K562 (cell line): ENCODE data around the gene KRTAP2-3. TPM values are rescaled to one million over a fixed set of nuclear protein-coding genes. Genes with fewer than 3 reads are reported as not detected.
A peak's percentile ranks its signal among the peaks of the same experiment; 100 is the strongest.

Experiments used
- E2F3 ChIP-seq: fragments of 250-450 bp; sonication (Bioruptor Pico); IDR thresholded peaks from 2 replicates; pipeline ENCODE4 v1.4.0; 2020; ENCODE audit warnings: mild to moderate bottlenecking
- FOXJ2 ChIP-seq: fragments of 200-800 bp; sonication (Bioruptor generic); IDR thresholded peaks from 2 replicates; pipeline ENCODE4 v1.6.1; 2016; ENCODE audit warnings: missing genetic modification characterization, missing compliant biosample characterization
- GMEB1 ChIP-seq: fragments of 250-450 bp; sonication (Bioruptor Pico); IDR thresholded peaks from 2 replicates; pipeline ENCODE4 v1.4.0; 2020; ENCODE audit warnings: mild to moderate bottlenecking
- KAT2B ChIP-seq: IDR thresholded peaks from one replicate; pipeline ENCODE4 v1.6.1; 2012; ENCODE audit warnings: low read depth, mild to moderate bottlenecking, control low read depth, inconsistent platforms, low read length, moderate library complexity
- MTF1 ChIP-seq: fragments of 250-450 bp; sonication (Bioruptor Pico); IDR thresholded peaks from 2 replicates; pipeline ENCODE4 v1.9.0; 2021; ENCODE audit warnings: moderate library complexity, mild to moderate bottlenecking, inconsistent platforms, borderline replicate concordance
- MYC ChIP-seq, 2 experiments: fragments of 250-450 bp in 1 of 2; sonication (Bioruptor Pico) in 1 of 2; IDR thresholded peaks; 2 replicates each; pipeline versions ENCODE4 v1.5.1 to v1.6.1; 2012 to 2021; ENCODE audit warnings: low read depth in 2 of 2, borderline replicate concordance in 1 of 2, improper control_type of control experiment in 1 of 2, low read length in 1 of 2, mild to moderate bottlenecking in 1 of 2, moderate library complexity in 1 of 2
- PKNOX1 ChIP-seq: fragments of 450-650 bp; IDR thresholded peaks from 2 replicates; pipeline ENCODE4 v1.6.1; 2016
- POLR2AphosphoS5 ChIP-seq: IDR thresholded peaks from 2 replicates; pipeline ENCODE4 v1.6.1; 2011; ENCODE audit warnings: mild to moderate bottlenecking, low read depth, low read length, moderate library complexity; ENCODE audit not compliant: control insufficient read depth, insufficient read depth
- POLR3G ChIP-seq: IDR thresholded peaks from 2 replicates; pipeline ENCODE4 v1.6.1; 2011; ENCODE audit not compliant: insufficient read length, insufficient replicate concordance; ENCODE audit errors: extremely low read depth
- RUNX1 ChIP-seq: sonication (generic); IDR thresholded peaks from 2 replicates; pipeline ENCODE4 v1.6.1; 2016; ENCODE audit warnings: antibody characterized with exemption, low read depth
- SUPT5H ChIP-seq: fragments of 450-650 bp; IDR thresholded peaks from 2 replicates; pipeline ENCODE4 v1.6.1; 2016
- USF2 ChIP-seq: sonication (generic); formaldehyde crosslinking; IDR thresholded peaks from 2 replicates; pipeline ENCODE4 v1.5.0; 2020; ENCODE audit warnings: missing genetic modification reagents
- ZBTB17 ChIP-seq: fragments of 450-650 bp; formaldehyde crosslinking; IDR thresholded peaks from 2 replicates; pipeline ENCODE4 v1.4.0; 2020; ENCODE audit warnings: mild to moderate bottlenecking
- ZC3H11A ChIP-seq: IDR thresholded peaks from 2 replicates; pipeline ENCODE4 v1.6.1; 2012; ENCODE audit warnings: low read depth, low read length, improper control_type of control experiment
- ZFX ChIP-seq: sonication (generic); formaldehyde crosslinking; IDR thresholded peaks from 2 replicates; pipeline ENCODE4 v1.8.0; 2022; ENCODE audit warnings: mild to moderate bottlenecking, missing genetic modification reagents, moderate library complexity
- ZNF41 ChIP-seq: fragments of 250-450 bp; sonication (Bioruptor Pico); conservative IDR thresholded peaks from 2 replicates; pipeline ENCODE4 v1.4.0; 2020; ENCODE audit warnings: mild to moderate bottlenecking
- ZNF699 ChIP-seq: fragments of 250-450 bp; sonication (Bioruptor Pico); IDR thresholded peaks from 2 replicates; pipeline ENCODE4 v1.8.0; 2021; ENCODE audit warnings: mild to moderate bottlenecking, moderate library complexity; ENCODE audit not compliant: insufficient replicate concordance
- polyA plus RNA-seq, 8 experiments: library from polyadenylated mRNA; depleted of rRNA in 4 of 8; stranded (reverse) in 5 of 8; unstranded in 3 of 8; fragments of >200 nt; fragmentation: Nextera tagmentation in 2 of 8; fragmentation: Illumina TruSeq in 1 of 8; extraction: Ambion mirVana in 2 of 8; extraction: Trizol in 1 of 8; gene quantifications; 2 replicates each; pipeline versions ENCODE4 v1.2.1 to v1.2.3, GENCODE V29; 2011 to 2014; ENCODE audit warnings: inconsistent platforms in 1 of 8, missing spikeins in 1 of 8
- total RNA-seq, 7 experiments: library from RNA; depleted of rRNA in 6 of 7; stranded (reverse); fragments of >200 nt in 6 of 7; fragmentation: Illumina TruSeq in 2 of 7; extraction: Trizol in 2 of 7; gene quantifications; 2 replicates each; pipeline versions ENCODE4 v1.2.1 to v1.2.3, GENCODE V29; 2011 to 2021; ENCODE audit warnings: low replicate concordance in 1 of 7
- TF ChIP-seq, protein P1 (sequence below): sonication (generic); formaldehyde crosslinking; IDR thresholded peaks from 2 replicates; pipeline ENCODE4 v1.8.0; 2022; ENCODE audit warnings: mild to moderate bottlenecking, missing genetic modification reagents
- TF ChIP-seq, protein P2 (sequence below): sonication (generic); formaldehyde crosslinking; IDR thresholded peaks from 2 replicates; pipeline ENCODE4 v1.8.0; 2022; ENCODE audit warnings: mild to moderate bottlenecking, missing genetic modification reagents

The KRTAP2-3 gene
- total and polyA plus RNA-seq, 9 of the 15 experiments (the other 6 are each of a cell fraction or from before 2014, with no cell fraction given), result not detected

- TF ChIP-seq PKNOX1, result no peak
- TF ChIP-seq E2F3 (CRISPR knock-in tag), result no peak
- no peak; the same call in 1 of the 2 replicates for TF ChIP-seq RUNX1
- peak; percentile 73 for TF ChIP-seq MYC (IDR thresholded peaks at IDR 0.05; ENCODE audit: low read depth, low read length)
- no peak for TF ChIP-seq MYC (CRISPR knock-in tag; IDR thresholded peaks at IDR 0.05; ENCODE audit: borderline replicate concordance, low read depth)
- TF ChIP-seq USF2 (CRISPR knock-in tag), result no peak
- TF ChIP-seq SUPT5H, result no peak
- 0 out of 2 replicates have a peak, but pooled peaks have one; percentile 3 for TF ChIP-seq GMEB1 (CRISPR knock-in tag)
- TF ChIP-seq ZNF699, result no peak
- TF ChIP-seq FOXJ2 (tag), result no peak
- no peak for TF ChIP-seq POLR3G
- TF ChIP-seq, protein P1, sequence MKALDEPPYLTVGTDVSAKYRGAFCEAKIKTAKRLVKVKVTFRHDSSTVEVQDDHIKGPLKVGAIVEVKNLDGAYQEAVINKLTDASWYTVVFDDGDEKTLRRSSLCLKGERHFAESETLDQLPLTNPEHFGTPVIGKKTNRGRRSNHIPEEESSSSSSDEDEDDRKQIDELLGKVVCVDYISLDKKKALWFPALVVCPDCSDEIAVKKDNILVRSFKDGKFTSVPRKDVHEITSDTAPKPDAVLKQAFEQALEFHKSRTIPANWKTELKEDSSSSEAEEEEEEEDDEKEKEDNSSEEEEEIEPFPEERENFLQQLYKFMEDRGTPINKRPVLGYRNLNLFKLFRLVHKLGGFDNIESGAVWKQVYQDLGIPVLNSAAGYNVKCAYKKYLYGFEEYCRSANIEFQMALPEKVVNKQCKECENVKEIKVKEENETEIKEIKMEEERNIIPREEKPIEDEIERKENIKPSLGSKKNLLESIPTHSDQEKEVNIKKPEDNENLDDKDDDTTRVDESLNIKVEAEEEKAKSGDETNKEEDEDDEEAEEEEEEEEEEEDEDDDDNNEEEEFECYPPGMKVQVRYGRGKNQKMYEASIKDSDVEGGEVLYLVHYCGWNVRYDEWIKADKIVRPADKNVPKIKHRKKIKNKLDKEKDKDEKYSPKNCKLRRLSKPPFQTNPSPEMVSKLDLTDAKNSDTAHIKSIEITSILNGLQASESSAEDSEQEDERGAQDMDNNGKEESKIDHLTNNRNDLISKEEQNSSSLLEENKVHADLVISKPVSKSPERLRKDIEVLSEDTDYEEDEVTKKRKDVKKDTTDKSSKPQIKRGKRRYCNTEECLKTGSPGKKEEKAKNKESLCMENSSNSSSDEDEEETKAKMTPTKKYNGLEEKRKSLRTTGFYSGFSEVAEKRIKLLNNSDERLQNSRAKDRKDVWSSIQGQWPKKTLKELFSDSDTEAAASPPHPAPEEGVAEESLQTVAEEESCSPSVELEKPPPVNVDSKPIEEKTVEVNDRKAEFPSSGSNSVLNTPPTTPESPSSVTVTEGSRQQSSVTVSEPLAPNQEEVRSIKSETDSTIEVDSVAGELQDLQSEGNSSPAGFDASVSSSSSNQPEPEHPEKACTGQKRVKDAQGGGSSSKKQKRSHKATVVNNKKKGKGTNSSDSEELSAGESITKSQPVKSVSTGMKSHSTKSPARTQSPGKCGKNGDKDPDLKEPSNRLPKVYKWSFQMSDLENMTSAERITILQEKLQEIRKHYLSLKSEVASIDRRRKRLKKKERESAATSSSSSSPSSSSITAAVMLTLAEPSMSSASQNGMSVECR, result no peak
- TF ChIP-seq ZBTB17, result no peak
- no peak for TF ChIP-seq MTF1 (CRISPR knock-in tag)
- TF ChIP-seq ZFX (CRISPR knock-in tag), result no peak
- TF ChIP-seq, protein P2, sequence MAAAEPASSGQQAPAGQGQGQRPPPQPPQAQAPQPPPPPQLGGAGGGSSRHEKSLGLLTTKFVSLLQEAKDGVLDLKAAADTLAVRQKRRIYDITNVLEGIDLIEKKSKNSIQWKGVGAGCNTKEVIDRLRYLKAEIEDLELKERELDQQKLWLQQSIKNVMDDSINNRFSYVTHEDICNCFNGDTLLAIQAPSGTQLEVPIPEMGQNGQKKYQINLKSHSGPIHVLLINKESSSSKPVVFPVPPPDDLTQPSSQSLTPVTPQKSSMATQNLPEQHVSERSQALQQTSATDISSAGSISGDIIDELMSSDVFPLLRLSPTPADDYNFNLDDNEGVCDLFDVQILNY, result no peak
- TF ChIP-seq POLR2AphosphoS5, result no peak
- TF ChIP-seq KAT2B, result no peak
- TF ChIP-seq ZNF41 (CRISPR knock-in tag), result no peak
- no peak for TF ChIP-seq ZC3H11A
Measured at GRCh38 chr17:41065829-41066624, 6.1 kb upstream of the KRTAP2-3 start, which contains the start of gene KRTAP2-4 (continued).
